COLO668 (cell line): ENCODE measurements around the gene KIAA1958.
"Not testable (repeated sequence)": the region's sequence is repeated elsewhere in the genome, so short reads cannot be mapped to it uniquely, and the experiment has no call there.

Experiments
- DNase-seq: peaks from one replicate; lab custom pipeline; 2025; ENCODE audit not compliant: unreplicated experiment; lab: John Stamatoyannopoulos, UW

Gene KIAA1958

DNA sequence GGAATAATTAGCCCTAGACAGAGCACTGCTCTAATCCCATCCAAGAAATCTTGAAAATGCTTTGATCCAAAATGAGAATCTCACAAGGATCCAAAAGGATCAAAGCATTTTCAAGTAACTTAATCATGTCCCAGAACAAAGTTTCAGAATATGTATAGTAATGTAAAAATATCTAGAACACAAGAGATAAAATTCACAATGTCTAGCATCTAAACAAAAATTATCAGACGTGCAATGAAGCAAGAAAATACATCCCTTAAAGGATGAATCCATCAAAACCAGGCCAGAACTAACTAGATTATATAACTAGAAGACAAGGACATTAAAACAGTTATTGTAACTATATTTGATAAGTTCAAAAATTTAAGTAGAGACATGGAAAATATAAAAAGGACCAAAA is 162.0 kb downstream of the KIAA1958 start:
- DNase-seq: no peak

DNA sequence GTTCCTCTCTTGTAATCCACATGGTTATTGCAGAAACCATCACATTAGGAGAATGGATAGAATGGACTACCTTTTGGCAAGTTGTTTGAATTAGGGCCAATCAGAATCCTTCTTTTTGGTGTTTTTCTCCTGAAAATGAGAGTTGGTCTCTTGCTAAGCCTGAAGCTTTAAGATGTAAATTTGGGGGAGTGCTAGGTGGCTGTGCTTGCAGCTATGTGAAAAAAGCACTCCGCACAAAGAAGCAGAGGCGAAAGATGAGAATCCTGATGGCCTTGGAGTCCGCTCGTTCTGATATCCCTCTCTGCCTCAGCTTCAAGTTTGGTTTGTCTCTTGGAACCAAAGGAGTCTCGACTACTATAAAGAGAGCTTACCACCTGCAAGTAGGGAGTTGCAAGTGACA is 167.7 kb downstream of the KIAA1958 start:
- DNase-seq: no peak

DNA sequence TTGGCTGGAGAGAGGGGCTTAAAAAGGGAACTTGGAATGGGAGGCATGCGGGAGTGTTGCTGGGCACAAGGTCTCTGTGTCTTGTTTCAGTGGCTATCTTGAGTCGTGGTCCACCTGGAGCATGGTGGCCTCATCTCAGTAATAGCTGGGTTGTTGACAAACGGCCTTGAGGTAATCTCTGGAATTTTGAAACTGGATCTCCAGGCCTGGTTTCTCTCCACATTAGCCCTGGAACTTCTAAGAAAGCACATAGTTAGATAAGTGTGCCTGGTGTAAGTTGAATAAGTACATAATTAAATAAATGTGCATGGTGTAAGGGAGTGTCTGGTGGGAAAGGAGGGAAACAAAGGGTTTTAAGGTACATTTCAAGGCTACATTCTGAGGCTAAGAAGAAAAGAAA is 169.0 kb downstream of the KIAA1958 start:
- DNase-seq: no peak

DNA sequence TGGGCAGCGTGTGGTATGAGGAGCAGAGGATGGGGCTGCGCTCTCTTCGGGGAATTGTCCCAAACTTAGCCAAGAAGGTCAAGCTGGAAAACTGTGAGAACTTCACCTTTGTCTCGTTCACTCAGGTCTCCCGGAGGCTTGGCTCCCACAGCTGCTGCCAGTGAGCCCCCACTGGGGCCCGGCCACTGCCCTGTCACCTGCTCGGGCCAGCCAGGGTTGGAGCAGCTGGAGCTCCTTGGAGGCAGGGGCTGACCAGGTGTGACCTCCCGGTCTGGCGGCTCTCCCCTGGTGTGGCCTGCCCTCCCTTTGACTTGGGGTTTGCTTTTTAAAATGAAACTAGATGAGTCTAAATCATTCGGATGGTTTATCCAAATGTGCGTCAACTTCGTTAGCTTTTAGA is 173.3 kb downstream of the KIAA1958 start:
- DNase-seq: no peak

DNA sequence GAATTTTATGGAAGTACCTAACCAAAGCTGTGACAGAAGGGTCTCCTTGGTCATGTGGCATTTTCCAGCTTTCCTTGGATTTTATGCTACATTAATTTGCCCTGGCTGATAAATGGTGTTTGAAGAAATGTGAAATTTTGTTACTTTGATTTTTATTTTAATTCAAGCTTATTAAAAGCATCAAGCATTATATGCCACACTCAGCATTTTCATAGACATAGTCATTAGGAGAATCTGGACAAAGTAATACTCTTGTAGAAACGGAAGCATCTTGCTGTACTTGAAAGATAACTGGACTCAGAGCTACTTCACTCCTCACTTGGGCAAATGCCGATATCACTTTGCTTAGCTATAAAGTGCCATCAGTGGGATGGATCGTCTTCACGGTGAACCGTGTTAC is 177.1 kb downstream of the KIAA1958 start:
- no peak for DNase-seq

DNA sequence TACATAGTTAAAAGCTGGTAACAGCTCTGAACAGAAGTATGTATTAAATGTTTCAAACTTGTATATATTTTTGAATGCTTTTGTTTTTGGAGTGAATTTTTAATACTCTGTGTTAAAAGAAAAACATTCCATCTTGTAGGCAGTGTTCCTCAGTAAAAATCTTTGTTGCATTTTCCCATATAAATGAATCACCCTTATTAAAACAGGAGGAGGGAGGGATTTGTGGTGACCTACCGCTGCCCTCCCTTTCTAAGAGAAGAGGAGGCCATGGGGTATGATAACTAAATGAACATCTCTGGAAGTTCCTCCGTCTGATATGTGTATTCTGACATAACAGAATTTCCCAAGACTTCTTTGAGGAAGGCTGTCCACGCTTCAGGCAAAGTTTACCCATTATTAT is 177.9 kb downstream of the KIAA1958 start:
- DNase-seq: no peak

DNA sequence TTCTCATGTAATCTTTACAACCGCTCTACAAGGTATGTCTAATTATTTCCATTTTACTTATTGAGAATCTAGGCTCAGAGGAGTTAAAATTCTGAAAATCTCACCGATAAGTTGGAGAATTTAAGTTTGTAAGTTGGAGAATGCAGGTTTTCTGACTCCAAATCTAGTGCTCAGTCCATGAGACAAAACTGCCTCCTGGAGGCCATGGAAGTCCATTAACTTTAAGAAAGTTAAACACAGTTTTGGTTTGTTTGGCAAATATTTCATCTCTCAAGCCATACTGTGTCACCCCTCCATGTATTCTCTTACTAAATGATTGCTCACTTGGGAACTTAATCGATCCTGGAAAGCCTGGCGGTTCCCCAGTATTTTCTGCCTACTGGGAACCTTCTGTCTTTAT is 178.7 kb downstream of the KIAA1958 start:
- DNase-seq: no peak

DNA sequence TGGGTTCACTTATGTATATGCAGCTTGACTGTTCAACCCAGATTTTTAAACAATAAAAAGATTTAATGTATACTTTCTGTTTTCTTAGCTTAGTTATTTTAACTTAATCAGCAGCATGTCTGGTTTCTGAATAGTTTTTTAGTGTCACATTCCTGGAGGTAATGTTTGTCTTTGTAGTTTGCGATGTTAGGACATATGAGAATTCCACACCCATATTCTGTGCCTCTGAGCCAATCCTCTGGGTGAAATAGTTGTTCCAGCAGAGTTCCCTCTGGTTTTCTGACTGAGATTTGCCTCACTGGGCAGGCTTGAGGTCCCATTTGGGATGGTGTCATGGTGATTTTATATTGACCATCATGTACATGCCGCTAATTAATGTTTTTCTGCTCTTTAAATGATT is 182.7 kb downstream of the KIAA1958 start:
- DNase-seq: no peak

DNA sequence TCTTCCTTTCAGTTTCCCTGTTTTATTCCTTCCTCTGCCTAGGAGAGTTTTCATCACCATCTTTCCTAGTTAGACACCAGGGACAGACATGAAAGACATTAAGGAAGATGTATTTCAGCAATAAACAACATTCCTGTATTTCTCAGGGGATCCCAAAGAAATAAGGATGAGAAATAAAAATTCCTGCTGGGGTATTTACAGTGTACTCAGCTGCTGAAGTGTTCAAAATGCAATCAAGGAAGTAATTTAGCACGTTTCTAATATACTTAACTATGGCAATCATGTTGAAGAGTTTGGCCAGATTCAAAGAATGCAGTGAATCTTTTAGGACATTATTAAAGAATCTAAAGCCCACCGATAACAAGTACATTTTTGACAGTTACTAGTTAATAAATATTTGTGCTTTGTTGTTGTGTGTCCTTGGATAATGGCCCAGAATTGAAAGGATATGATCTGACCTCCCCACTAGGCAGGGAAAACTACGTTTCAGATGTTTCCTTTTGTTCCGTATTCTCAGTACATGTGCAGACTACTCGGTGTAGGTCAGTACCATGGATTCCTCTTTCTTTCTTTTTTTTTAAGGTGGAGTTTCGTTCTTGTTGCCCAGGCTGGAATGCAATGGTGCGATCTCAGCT is 184.5 kb downstream of the KIAA1958 start:
- DNase-seq: no peak

DNA sequence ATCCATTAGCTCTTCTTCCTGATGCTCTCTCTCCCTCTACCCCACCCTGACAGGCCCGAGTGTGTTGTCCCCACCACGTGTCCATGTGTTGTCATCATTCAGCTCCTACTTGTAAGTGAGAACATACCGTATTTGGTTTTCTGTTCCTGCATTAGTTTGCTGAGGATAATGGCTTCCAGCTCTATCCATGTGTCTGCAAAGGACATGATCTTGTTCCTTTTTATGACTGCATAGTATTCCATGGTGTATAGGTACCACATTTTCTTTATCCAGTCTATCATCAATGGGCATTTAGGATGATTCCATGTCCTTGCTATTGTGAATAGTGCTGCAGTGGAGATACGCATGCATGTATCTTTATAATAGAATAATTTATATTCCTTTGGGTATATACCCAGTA is 186.6 kb downstream of the KIAA1958 start:
- DNase-seq: not testable (repeated sequence)

DNA sequence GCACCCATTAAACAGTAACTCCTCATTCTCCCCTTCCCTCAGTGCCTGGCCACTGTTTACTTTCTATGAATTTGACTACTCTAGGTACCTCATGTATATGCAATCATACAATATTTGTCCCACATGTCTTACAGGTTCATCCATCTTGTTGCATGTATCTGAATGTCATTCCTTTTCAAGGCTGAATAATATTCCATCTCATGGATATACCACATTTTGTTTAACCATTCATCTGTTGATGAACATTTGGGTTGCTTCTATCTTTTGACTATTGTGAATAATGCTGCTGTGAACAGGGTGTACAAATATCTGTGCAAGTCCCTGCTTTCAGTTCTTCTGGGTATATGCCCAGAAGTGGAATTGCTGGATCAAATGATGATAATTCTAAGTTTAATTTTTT is 190.4 kb downstream of the KIAA1958 start:
- no peak for DNase-seq

DNA sequence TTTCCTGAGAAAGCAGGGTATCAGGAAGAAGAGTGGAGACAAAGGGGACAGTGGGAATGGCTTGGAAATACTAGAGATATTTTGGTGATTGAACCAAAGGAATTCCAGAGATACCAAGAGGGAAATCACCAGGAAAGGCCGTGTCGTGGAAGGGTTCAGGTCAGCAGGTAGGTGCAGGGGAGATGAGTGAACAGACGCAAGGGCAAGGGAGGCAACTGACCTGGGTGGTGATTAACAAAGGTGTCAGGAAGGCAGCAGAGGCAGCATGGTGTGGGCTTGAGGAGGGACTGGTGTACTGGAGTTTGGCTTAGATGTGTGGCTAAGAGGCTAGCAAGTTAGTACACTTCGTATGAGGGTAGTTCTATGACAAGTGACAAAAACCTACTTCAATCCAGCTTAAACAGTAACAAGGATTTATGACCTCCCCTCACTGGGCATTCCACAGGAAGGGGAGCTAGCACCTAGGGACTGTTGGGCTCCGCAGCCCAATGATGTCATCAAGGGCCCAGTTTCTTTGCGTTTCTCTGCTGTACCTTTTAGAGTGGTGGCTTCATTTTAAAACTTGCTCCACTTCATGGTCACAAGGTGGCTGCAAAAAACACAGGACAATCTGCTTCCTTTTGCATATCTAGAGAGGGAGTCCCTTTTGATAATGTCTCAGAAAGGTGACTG is 194.2 kb downstream of the KIAA1958 start:
- DNase-seq: no peak

DNA sequence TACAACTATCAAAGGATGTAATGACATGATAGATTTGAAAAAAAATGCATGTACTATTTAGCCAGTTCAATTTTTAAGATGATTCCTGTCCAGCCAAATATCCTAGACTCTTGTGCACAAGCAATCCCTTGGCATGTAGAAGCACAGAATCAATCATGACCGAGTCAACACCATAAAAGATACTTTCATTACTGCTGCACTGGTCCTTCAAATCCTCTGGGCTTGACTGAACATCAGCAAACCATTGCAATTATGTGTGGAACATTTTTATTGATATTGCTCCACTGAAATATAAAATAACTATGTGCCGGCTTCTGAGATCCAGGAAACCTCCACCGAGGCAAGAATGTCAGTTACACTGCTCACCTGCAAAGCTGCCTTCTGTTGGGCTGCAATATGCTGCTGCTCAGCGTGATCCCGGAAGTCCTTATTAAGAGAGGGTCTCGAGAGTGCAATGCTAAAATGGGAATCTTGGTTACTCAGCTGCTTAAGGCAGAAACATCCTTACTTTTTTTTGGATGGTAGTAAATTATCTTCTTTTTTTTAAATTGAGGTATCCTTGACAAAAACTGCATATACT is 202.6 kb downstream of the KIAA1958 start:
- DNase-seq: no peak

DNA sequence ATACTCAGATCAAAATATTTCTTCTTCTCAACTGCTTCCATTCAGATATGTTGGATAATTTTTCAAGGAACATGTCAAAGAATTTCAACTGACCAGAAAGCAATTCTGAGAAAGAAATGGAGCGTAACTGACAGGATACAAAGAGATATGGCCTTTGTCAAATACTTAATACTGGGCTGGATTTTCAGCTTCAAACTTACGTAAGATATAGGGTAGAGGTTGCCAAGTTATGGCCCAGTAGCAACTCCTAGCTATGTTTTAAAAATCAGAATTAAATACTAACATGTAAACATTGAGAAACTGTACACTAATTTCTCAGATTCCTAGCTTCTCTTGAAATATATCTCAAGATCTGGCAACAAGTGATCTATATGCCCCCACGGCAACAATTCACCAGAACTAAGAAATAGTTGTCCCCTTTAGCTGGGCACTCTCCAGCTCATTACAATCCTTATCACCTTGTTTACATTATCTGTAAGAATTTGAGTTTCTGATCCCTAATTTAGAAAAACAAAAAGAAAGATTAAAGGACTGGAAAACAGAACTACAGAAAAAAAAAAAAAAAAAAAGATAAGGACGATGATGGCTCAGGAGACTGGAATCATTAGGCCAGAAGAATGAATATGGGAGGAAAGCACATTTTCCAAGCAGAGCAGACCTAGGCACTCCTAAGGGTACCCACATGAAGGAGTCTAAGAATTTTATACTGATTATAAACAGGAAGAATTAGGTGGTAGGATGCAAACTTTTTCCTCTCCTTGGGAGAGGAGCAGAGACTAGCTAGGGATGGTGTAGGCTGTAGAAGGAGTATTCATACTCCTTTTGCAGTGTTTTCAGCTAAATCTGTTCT is 208.3 kb downstream of the KIAA1958 start:
- DNase-seq: no peak

DNA sequence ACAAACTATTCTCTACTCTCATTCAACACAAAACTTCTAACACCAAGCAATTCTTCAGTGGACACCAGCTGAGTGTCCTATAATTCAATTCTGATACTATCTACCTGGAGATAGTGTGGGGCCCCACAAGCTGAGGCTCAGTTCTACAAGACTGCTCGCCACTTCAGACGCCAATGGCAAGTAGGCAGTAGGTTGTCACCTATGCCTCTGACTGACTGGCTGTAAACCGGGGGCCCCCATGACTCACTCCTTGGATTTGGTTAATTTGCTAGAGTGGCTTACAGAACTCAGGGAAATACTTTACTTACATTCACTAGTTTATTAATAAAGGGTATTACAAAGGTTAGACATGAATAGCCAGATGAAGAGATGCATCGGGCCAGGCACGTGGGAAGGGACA is 209.8 kb downstream of the KIAA1958 start:
- DNase-seq: no peak

DNA sequence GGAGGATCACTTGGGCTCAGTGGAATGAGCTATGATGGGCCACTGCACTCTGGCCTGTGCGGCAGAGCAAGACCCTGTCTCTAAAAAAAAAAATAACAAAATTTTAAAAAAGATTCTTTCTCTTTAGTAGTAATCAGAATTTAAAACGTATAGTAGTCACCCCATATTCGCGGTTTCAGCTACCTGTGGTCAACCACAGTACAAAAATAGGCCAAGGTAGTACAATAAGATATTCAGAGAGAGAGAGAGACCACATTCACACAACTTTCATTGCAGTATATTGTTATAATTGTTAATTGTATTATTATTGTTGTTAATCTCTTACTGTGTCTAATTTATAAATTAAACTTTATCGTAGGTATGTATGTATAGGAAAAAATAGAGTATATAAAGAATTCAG is 212.6 kb downstream of the KIAA1958 start:
- DNase-seq: no peak

DNA sequence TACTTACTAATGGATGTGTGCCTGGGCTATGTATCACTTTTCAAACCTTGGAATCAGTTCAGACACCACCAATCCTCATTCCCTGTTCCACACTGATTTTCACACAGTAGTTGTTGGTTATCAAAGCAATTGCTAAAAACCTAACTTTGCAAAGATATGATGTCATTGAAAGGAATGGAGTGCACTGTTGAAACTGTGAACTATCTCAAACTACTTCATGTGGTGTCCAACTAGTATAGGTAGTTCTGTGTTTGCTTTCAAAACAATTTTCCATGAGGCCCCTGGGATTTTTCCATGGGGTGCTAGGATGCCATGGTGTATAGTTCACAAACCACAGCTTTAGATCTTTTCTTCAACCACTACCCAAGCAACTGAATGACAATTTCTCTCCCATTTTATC is 213.5 kb downstream of the KIAA1958 start:
- no peak for DNase-seq

DNA sequence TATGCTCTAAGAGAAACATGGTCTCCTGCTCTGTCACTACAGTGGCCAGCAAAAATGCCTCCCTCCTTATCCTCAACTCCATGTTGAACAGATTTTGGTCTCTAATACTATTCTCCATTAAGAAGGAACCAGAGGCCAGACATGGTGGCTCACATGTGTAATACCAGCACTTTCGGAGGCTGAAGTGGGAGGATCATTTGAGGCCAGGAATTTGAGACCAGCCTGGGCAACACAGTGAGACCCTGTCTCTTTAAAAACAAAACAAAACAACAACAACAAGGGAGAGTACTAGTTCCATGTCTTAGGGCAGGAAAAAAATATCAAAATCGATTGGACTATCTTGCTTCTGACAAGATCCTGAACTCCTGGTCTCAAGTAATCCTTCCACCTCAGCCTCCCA is 216.7 kb downstream of the KIAA1958 start:
- DNase-seq: no peak

DNA sequence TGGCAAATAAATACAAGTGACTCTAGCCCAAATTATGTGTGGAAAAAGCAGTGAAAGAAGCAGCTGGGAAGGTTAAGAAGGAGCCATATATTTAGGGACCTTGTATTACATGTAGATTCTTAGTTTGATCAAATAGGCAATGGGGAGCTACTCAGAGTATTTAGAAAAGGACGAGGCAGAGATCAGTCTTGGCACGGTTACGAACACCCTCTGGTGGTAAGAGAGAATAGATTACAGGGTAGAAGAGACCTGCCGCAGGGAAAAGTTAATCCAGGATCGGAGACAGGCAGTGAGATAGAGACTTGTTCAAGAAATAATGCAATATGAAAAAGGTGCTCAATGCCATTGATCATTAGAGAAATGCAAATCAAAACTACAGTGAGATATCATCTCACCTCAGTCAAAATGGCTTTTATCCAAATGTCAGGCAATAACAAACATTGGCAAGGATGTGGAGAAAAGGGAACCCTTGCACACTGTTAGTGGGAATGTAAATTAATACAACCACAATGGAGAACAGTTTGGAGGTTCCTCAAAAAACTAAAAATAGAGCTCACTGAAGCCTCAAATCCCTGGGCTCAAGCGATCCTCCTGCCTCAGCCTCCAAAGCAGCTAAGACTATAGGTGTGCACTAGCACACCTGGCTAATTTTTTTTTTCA is 219.3 kb downstream of the KIAA1958 start:
- DNase-seq: no peak

DNA sequence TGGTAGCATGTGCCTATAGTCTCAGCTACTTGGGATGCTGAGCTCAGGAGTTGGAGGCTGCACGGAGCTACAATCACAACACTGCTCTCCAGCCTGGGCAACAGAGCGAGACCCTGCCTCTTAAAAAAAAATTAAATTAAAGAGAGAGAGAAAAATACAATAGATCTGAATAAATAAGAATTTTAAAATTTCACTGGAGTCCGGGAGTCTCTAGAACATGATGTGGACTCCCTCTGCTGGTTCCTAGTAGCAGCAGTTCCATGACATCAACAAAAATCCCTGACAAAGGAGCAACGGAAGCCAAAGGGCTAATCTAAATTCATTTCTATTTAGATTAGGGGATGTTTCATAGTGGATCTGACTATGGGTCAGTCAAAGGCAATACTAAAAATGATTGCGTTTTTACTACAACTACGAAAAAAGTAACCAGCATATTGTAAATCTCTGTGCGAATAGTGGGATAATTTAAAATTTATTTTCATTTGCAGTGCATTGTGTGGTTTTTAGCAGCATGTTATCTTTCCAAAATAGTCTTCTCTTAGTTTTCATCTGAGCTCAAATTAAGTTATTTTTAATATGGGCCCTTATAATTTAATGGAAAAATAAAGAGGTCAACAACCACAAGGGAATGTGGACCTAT is 224.5 kb downstream of the KIAA1958 start:
- no peak for DNase-seq

DNA sequence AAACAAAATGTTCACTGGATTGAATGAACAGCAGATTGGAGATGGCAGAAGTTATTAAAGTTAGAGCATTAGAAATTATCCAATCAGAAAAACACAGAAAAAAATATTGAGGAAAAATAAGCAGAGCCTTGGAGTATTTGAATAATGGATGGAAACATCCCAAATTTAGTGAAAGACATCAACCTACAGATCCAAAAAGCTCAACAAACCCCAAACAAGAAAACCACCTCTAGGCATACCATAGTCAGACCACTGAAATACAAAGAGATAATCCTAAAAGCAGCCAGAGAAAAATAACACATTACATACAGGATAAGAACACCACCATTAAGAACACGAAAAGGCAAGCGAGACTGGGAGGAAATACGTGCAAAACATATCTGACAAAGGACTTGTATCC is 226.1 kb downstream of the KIAA1958 start:
- no peak for DNase-seq
